Parathyroid adenoma (tissue), 2 donors: ENCODE data around the gene RAET1E.

ENCODE experiments used
- H2AFZ ChIP-seq: fragments of 300-600 bp; sonication (generic); one replicate; pipeline ENCODE4 v1.7.0; 2017; ENCODE audit warnings: antibody characterized with exemption, mild to moderate bottlenecking
- H3K27ac ChIP-seq: fragments of 300-600 bp; sonication (generic); one replicate; pipeline ENCODE4 v1.7.0; 2017
- H3K27me3 ChIP-seq: fragments of 300-600 bp; sonication (generic); one replicate; pipeline ENCODE4 v1.7.0; 2017; ENCODE audit warnings: low read length; ENCODE audit not compliant: control insufficient read depth, insufficient read depth
- H3K36me3 ChIP-seq: fragments of 300-600 bp; sonication (generic); one replicate; pipeline ENCODE4 v1.7.0; 2017; ENCODE audit warnings: low read length; ENCODE audit not compliant: control insufficient read depth, insufficient read depth
- H3K4me1 ChIP-seq: fragments of 300-600 bp; sonication (generic); one replicate; pipeline ENCODE4 v1.7.0; 2017; ENCODE audit warnings: control low read depth
- H3K4me2 ChIP-seq: fragments of 300-600 bp; sonication (generic); one replicate; pipeline ENCODE4 v1.7.0; 2017; ENCODE audit warnings: low read length
- H3K4me3 ChIP-seq: fragments of 300-600 bp; sonication (generic); one replicate; pipeline ENCODE4 v1.7.0; 2017; ENCODE audit warnings: low read depth, low read length
- H3K79me2 ChIP-seq: fragments of 300-600 bp; sonication (generic); one replicate; pipeline ENCODE4 v1.7.0; 2017; ENCODE audit warnings: control low read depth
- H3K9ac ChIP-seq: fragments of 300-600 bp; sonication (generic); one replicate; pipeline ENCODE4 v1.7.0; 2017; ENCODE audit warnings: mild to moderate bottlenecking
- H3K9me3 ChIP-seq: fragments of 300-600 bp; sonication (generic); one replicate; pipeline ENCODE4 v1.7.0; 2017; ENCODE audit warnings: low read length; ENCODE audit not compliant: control insufficient read depth
- TF ChIP-seq, protein P1 (sequence below): fragments of 300-600 bp; sonication (generic); IDR thresholded peaks from one replicate; pipeline ENCODE4 v1.7.0; 2017; ENCODE audit warnings: antibody characterized with exemption, mild to moderate bottlenecking
- donor health status: primary hyperparathyroidism.

Gene RAET1E

DNA sequence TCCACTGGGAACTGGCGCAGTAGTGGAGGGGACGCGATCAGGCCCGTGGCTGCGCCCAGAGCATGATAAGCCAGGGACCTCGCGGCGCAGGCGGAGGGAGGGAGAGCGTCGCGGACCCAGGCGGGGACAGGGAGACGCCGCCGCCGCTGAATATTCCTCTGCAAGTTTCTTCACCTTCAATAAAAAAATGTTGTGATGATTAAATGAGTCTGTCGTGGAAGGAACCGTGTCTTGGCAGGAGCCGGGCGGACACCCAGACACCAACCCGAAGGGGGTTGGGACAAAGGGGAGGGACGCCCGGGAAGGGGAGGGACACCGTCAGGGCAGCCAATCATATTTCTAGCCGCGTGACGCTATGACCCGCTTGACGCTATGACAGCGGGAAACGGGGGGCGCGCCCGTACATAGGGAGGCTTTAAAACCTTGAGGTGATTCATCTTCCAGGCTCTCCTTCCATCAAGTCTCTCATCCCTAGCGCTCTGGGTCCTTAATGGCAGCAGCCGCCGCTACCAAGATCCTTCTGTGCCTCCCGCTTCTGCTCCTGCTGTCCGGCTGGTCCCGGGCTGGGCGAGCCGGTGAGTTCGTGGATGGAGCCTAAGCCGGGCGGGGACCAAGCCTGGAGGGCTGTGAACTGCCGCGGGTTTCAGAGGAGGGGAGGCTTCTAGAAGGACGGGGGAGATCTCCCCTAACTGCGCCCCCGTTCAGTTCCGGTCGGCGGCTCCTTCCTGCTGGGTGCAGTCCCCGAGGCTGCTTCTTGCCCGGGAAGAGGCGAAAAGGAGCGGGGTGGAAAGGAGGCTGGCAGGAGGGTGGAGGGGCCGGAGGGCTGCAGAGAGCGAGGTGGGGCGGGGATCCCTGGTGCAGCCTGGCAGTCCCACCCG is 43.9 kb upstream of the RAET1E start, which contains the start of gene ULBP2:
Gene ULBP2, plus strand, starts transcription at position 432 of the 878 bp plus-strand sequence. Its CDS starts 59 bp downstream, at position 491.
- TF ChIP-seq, protein P1, sequence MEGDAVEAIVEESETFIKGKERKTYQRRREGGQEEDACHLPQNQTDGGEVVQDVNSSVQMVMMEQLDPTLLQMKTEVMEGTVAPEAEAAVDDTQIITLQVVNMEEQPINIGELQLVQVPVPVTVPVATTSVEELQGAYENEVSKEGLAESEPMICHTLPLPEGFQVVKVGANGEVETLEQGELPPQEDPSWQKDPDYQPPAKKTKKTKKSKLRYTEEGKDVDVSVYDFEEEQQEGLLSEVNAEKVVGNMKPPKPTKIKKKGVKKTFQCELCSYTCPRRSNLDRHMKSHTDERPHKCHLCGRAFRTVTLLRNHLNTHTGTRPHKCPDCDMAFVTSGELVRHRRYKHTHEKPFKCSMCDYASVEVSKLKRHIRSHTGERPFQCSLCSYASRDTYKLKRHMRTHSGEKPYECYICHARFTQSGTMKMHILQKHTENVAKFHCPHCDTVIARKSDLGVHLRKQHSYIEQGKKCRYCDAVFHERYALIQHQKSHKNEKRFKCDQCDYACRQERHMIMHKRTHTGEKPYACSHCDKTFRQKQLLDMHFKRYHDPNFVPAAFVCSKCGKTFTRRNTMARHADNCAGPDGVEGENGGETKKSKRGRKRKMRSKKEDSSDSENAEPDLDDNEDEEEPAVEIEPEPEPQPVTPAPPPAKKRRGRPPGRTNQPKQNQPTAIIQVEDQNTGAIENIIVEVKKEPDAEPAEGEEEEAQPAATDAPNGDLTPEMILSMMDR: no peak
- Histone ChIP-seq H3K27me3 (no peaks in the 10 kb centered on the region), H3K27ac (no peak within 1 kb of the TSS), H3K79me2 (no peaks in the 10 kb centered on the region), H3K4me3 (peak within 1 kb of the TSS; percentile 39), H3K9ac (no peak within 1 kb of the TSS), H3K36me3 (no peaks in the 10 kb centered on the region), H2AFZ (peak within 1 kb of the TSS; percentile 86), H3K9me3 (no peaks in the 10 kb centered on the region), H3K4me1 (peaks cover 3% of the 10 kb centered on the region), H3K4me2 (peak within 1 kb of the TSS; percentile 84)

DNA sequence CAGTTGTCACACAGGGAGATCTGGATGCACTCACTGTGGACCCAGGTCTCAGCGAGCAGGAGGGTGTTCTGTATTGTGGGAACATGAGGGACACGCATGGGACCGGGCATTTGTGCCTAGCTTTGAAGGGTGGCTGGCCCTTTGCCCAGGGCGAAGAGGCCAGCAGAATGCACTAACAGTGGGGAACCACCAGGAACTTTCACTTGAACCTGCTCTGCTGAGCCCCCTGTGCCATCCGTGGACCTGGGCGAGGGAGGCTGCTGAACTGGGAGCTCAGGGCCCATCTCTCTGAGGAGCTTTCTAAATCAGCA is 42.7 kb upstream of the RAET1E start:
- no peak overlapping the region for H3K9ac ChIP-seq
- no peaks in the 10 kb centered on the region for H3K27me3 ChIP-seq
- no peak overlapping the region for H2AFZ ChIP-seq
- H3K4me3 ChIP-seq: no peak overlapping the region
- H3K27ac ChIP-seq: no peak overlapping the region
- peaks cover 3% of the 10 kb centered on the region for H3K4me1 ChIP-seq
- H3K9me3 ChIP-seq: no peaks in the 10 kb centered on the region
- H3K79me2 ChIP-seq: no peaks in the 10 kb centered on the region
- TF ChIP-seq, protein P1: no peak
- H3K36me3 ChIP-seq: no peaks in the 10 kb centered on the region
- no peak overlapping the region for H3K4me2 ChIP-seq

DNA sequence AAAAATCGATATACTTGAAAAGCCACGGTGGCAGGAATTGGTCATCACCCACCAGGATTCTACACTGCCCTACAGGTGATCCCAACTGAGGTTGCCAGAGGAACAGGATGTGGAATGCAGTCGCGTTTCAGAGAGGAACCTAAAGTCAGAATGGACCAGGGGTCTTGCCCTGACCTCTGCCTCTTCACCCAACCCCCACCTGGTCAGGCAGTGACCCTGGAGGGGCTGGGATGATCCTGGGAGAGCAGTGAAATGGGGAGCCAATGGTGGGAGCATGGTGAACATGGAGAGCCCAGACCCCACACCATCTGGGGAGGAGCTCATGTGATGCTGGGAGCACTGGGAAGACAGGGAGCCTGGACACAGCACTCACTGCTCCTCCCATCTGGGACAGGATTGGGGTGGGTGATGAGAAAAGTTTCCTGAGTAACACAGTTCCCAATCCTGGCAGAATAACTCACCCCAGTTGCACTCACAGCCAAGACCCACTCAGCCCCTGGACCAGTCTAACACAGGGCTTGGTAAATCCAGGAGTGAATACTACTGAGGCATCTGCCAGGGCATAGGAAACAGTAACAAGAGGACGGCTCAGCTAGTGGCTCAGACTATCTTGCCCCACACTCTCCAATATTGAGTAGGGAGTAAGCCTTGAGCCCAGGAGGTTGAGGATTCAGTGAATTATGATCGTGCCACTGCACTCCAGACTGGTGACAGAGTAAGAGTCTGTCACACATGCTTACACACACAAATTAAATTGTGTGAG is 42.2 kb upstream of the RAET1E start:
- no peak overlapping the region for H3K27ac ChIP-seq
- TF ChIP-seq, protein P1: no peak
- H3K4me1 ChIP-seq: peaks cover 3% of the 10 kb centered on the region
- H3K4me2 ChIP-seq: no peak overlapping the region
- H2AFZ ChIP-seq: no peak overlapping the region
- no peaks in the 10 kb centered on the region for H3K9me3 ChIP-seq
- H3K9ac ChIP-seq: no peak overlapping the region
- H3K27me3 ChIP-seq: no peaks in the 10 kb centered on the region
- no peaks in the 10 kb centered on the region for H3K36me3 ChIP-seq
- H3K4me3 ChIP-seq: no peak overlapping the region
- no peaks in the 10 kb centered on the region for H3K79me2 ChIP-seq

DNA sequence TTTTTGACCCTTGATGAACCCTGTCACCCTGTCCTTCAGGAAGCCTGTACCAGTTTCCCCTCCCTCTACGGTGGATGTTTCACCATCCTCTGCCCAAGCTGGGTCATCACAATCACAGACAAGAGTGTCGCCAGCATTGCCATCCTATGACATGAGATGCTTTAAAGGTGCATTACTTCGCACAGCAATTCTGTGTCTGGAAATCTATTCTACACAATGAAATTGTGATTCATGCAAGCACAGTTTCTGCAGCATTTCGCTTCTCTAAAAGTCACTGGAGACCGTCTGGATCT is 41.4 kb upstream of the RAET1E start:
- H3K27me3 ChIP-seq: no peaks in the 10 kb centered on the region
- H3K27ac ChIP-seq: no peak overlapping the region
- no peaks in the 10 kb centered on the region for H3K9me3 ChIP-seq
- H3K4me2 ChIP-seq: no peak overlapping the region
- H3K36me3 ChIP-seq: no peaks in the 10 kb centered on the region
- H3K4me1 ChIP-seq: peaks cover 3% of the 10 kb centered on the region
- no peaks in the 10 kb centered on the region for H3K79me2 ChIP-seq
- TF ChIP-seq, protein P1: no peak
- H2AFZ ChIP-seq: no peak overlapping the region
- no peak overlapping the region for H3K9ac ChIP-seq
- peak overlapping the region; percentile 34 for H3K4me3 ChIP-seq
